Neural progenitor cell (in vitro differentiated cells): ENCODE data around the gene HS3ST4. TPM values are rescaled to one million over a fixed set of nuclear protein-coding genes. Genes with fewer than 3 reads are reported as not detected.

ENCODE experiments used
- DNase-seq: peaks from one replicate; pipeline ENCODE4 v3.0.0-alpha.2; 2016; ENCODE audit warnings: low spot score
- H2AFZ ChIP-seq: fragments of 200-600 bp; sonication (generic); replicated peaks from 2 replicates; pipeline ENCODE4 v1.6.1; 2016; ENCODE audit warnings: antibody characterized with exemption
- H3F3A ChIP-seq: fragments of 200-600 bp; sonication (generic); 2 replicates; pipeline ENCODE4 v1.6.1; 2016; ENCODE audit warnings: antibody characterized with exemption, low read depth
- H3K27ac ChIP-seq: fragments of 200-600 bp; sonication (generic); 2 replicates; pipeline ENCODE4 v1.5.1; 2016; ENCODE audit warnings: mild to moderate bottlenecking
- H3K27me3 ChIP-seq: fragments of 200-600 bp; sonication (generic); 2 replicates; pipeline ENCODE4 v1.6.1; 2016; ENCODE audit warnings: mild to moderate bottlenecking, moderate library complexity
- H3K36me3 ChIP-seq: fragments of 200-600 bp; sonication (generic); 2 replicates; pipeline ENCODE4 v1.5.1; 2016
- H3K4me1 ChIP-seq: fragments of 200-600 bp; sonication (generic); 2 replicates; pipeline ENCODE4 v1.6.1; 2016; ENCODE audit warnings: mixed run types
- H3K4me2 ChIP-seq: fragments of 200-600 bp; sonication (generic); 2 replicates; pipeline ENCODE4 v1.6.1; 2016
- H3K4me3 ChIP-seq: fragments of 200-600 bp; sonication (generic); 2 replicates; pipeline ENCODE4 v1.5.1; 2016
- H3K79me2 ChIP-seq: fragments of 200-600 bp; sonication (generic); 2 replicates; pipeline ENCODE4 v1.6.1; 2016; ENCODE audit warnings: low read depth
- H3K9ac ChIP-seq: fragments of 200-600 bp; sonication (generic); 2 replicates; pipeline ENCODE4 v1.6.1; 2016
- H3K9me3 ChIP-seq: fragments of 200-600 bp; sonication (generic); 2 replicates; pipeline ENCODE4 v1.5.1; 2016; ENCODE audit warnings: low read depth
- H4K20me1 ChIP-seq: fragments of 200-600 bp; sonication (generic); 2 replicates; pipeline ENCODE4 v1.6.1; 2016; ENCODE audit warnings: low read depth
- H3K27ac Mint-ChIP-seq: 3 replicates; pipeline ENCODE4 v1.8.0; 2021; ENCODE audit warnings: mixed read lengths
- H3K27me3 Mint-ChIP-seq: 2 replicates; pipeline ENCODE4 v1.8.0; 2022; ENCODE audit warnings: low read depth, mild to moderate bottlenecking, inconsistent platforms, moderate library complexity, mixed read lengths; ENCODE audit not compliant: insufficient read depth
- H3K36me3 Mint-ChIP-seq: 3 replicates; pipeline ENCODE4 v1.8.0; 2021; ENCODE audit warnings: mixed read lengths
- H3K4me1 Mint-ChIP-seq: 3 replicates; pipeline ENCODE4 v1.8.0; 2021; ENCODE audit warnings: mixed read lengths
- H3K4me3 Mint-ChIP-seq: 3 replicates; pipeline ENCODE4 v1.8.0; 2021; ENCODE audit warnings: mild to moderate bottlenecking, moderate library complexity, mixed read lengths
- H3K9me3 Mint-ChIP-seq: 3 replicates; pipeline ENCODE4 v1.8.0; 2020; ENCODE audit warnings: mixed read lengths
- EZH2 ChIP-seq: fragments of 200-600 bp; sonication (generic); IDR thresholded peaks from 2 replicates; pipeline ENCODE4 v1.6.1; 2017; ENCODE audit warnings: antibody characterized with exemption, mild to moderate bottlenecking, moderate library complexity
- EZH2phosphoT487 ChIP-seq: fragments of 200-600 bp; sonication (generic); IDR thresholded peaks from 2 replicates; pipeline ENCODE4 v1.6.1; 2017; ENCODE audit warnings: antibody characterized with exemption
- total RNA-seq: library from RNA; depleted of rRNA; stranded (reverse); fragments of >200 nt; gene quantifications from 2 replicates; pipeline ENCODE4 v1.2.3, GENCODE V29; 2015; ENCODE audit warnings: low replicate concordance
- TF ChIP-seq, protein P1 (sequence below): fragments of 200-600 bp; sonication (generic); IDR thresholded peaks from 2 replicates; pipeline ENCODE4 v1.5.1; 2017; ENCODE audit warnings: antibody characterized with exemption, mild to moderate bottlenecking

HS3ST4 gene
- total RNA-seq, 1 donor from 2014 or later = 2.5 TPM

DNA sequence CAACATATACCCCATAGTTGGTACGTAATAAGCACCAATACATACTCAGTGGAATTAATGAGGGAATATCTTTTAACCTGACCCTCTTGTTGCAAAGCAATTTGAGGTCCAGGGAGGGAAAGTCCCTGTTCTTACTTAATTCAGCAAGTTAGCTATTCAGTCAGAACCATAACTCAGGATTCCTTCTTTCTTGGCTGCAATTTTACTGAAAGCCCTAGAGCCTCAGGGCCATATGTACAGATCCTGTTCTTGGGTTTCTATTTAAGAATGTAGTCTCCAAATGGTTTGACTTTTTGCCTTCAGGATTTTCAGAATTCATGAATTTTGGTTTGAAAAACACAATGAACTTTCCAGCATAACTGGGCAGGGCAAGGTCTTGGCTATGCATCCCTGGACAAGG, 436.5 kb downstream of the HS3ST4 start:
- no peaks in the 10 kb centered on the region for H3K9me3 ChIP-seq
- H3K27me3 ChIP-seq = no peaks in the 10 kb centered on the region
- no peak overlapping the region for H3K4me2 ChIP-seq
- H3K9ac ChIP-seq = no peak overlapping the region
- no peak overlapping the region for H3K4me3 ChIP-seq
- H4K20me1 ChIP-seq = no peaks in the 10 kb centered on the region
- no peak overlapping the region for H2AFZ ChIP-seq
- Mint-ChIP-seq H3K27ac (no peak overlapping the region), H3K27me3 (peaks cover 3% of the 10 kb centered on the region), H3K9me3 (no peaks in the 10 kb centered on the region), H3K4me3 (no peak overlapping the region), H3K4me1 (peaks cover 12% of the 10 kb centered on the region), H3K36me3 (no peaks in the 10 kb centered on the region)
- DNase-seq = no peak
- H3K4me1 ChIP-seq = peaks cover 13% of the 10 kb centered on the region
- no peaks in the 10 kb centered on the region for H3K36me3 ChIP-seq
- TF ChIP-seq, protein P1, sequence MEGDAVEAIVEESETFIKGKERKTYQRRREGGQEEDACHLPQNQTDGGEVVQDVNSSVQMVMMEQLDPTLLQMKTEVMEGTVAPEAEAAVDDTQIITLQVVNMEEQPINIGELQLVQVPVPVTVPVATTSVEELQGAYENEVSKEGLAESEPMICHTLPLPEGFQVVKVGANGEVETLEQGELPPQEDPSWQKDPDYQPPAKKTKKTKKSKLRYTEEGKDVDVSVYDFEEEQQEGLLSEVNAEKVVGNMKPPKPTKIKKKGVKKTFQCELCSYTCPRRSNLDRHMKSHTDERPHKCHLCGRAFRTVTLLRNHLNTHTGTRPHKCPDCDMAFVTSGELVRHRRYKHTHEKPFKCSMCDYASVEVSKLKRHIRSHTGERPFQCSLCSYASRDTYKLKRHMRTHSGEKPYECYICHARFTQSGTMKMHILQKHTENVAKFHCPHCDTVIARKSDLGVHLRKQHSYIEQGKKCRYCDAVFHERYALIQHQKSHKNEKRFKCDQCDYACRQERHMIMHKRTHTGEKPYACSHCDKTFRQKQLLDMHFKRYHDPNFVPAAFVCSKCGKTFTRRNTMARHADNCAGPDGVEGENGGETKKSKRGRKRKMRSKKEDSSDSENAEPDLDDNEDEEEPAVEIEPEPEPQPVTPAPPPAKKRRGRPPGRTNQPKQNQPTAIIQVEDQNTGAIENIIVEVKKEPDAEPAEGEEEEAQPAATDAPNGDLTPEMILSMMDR = no peak
- TF ChIP-seq EZH2 = no peak
- no peak for TF ChIP-seq EZH2phosphoT487
- H3F3A ChIP-seq = no peaks in the 10 kb centered on the region
- H3K27ac ChIP-seq = no peak overlapping the region
- no peaks in the 10 kb centered on the region for H3K79me2 ChIP-seq

DNA sequence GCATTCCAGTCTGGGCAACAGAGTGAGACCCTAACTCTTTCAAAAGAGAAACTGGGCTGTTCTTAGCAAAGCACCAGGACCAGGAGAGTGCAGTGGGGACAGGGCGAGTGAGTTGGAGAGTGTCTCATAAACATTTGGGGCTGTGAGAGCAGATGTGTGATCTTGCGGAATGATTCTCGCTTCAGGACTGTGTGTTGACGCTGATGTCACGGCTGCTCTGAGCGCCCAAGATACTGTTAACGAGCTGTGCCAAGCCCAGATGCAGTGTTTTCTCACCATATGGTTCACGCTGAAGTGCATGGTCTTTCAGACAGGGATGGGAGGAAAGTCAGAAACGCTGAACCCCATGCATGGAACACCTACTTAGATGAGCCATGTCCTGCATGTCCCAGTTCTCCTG, 438.2 kb downstream of the HS3ST4 start:
- Histone ChIP-seq H3K9ac (no peak overlapping the region), H3K27ac (no peak overlapping the region), H3K4me2 (no peak overlapping the region), H4K20me1 (no peaks in the 10 kb centered on the region), H3K4me1 (peaks cover 20% of the 10 kb centered on the region), H3K79me2 (no peaks in the 10 kb centered on the region), H3F3A (no peaks in the 10 kb centered on the region), H3K36me3 (no peaks in the 10 kb centered on the region), H2AFZ (no peak overlapping the region), H3K27me3 (no peaks in the 10 kb centered on the region), H3K4me3 (no peak overlapping the region), H3K9me3 (no peaks in the 10 kb centered on the region)
- H3K4me3 Mint-ChIP-seq = no peak overlapping the region
- H3K9me3 Mint-ChIP-seq = no peaks in the 10 kb centered on the region
- H3K36me3 Mint-ChIP-seq = no peaks in the 10 kb centered on the region
- peaks cover 3% of the 10 kb centered on the region for H3K27me3 Mint-ChIP-seq
- no peak overlapping the region for H3K27ac Mint-ChIP-seq
- no peak for DNase-seq
- TF ChIP-seq EZH2 (no peak), EZH2phosphoT487 (no peak)
- TF ChIP-seq, protein P1 = no peak
- peaks cover 19% of the 10 kb centered on the region for H3K4me1 Mint-ChIP-seq

DNA sequence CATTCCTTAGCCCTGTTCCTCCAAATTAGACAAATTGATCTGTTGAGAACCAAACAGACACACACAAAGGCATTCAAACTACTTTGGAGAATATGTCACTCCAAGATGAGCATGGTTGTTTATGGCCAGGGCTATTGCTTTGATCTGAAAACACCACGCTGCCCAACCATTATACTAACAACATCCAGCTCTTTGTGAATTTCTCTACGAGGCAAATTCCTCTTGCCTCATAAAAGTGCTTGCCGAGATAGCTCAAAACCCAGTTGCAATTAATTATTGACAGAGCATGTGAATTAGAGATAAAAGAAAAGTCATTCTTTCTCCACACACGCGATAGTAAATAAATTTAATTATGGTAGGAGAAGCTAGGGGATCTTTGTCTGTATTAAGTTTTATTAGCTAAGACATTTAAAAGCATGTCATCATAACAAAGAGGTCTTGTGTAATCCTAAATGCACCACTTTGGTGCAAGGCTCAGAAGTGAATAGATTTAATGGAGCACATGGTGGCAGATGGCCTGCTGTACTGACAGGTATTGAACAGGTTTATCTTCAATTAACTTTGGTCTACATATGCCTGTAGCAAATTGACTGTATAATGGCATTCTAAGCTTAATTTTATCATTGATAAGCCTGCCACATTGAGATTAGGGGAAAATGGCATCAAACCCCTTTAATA, 441.8 kb downstream of the HS3ST4 start:
- Mint-ChIP-seq H3K9me3 (peaks cover 2% of the 10 kb centered on the region), H3K27ac (no peak overlapping the region), H3K27me3 (peaks cover 3% of the 10 kb centered on the region)

More for the DNA sequence above, 441.8 kb downstream of the HS3ST4 start:
- no peak overlapping the region for H2AFZ ChIP-seq
- peaks cover 19% of the 10 kb centered on the region for H3K4me1 Mint-ChIP-seq
- peaks cover 20% of the 10 kb centered on the region for H3K4me1 ChIP-seq
- H3K27ac ChIP-seq = no peak overlapping the region
- H3K4me2 ChIP-seq = no peak overlapping the region
- no peaks in the 10 kb centered on the region for H3K79me2 ChIP-seq
- no peak overlapping the region for H3K9ac ChIP-seq
- no peak overlapping the region for H3K4me3 ChIP-seq
- no peaks in the 10 kb centered on the region for H3K9me3 ChIP-seq
- H4K20me1 ChIP-seq = no peaks in the 10 kb centered on the region
- H3K36me3 ChIP-seq = no peaks in the 10 kb centered on the region
- H3K36me3 Mint-ChIP-seq = no peaks in the 10 kb centered on the region
- H3K4me3 Mint-ChIP-seq = no peak overlapping the region
- H3K27me3 ChIP-seq = no peaks in the 10 kb centered on the region
- TF ChIP-seq EZH2 (no peak), EZH2phosphoT487 (no peak)
- TF ChIP-seq, protein P1 = no peak
- H3F3A ChIP-seq = no peaks in the 10 kb centered on the region
- no peak for DNase-seq
